Spleen (tissue), 7 donors: ENCODE measurements around the gene ACKR3.

Source experiments
- POLR2A ChIP-seq, 3 donors: fragments of 450-650 bp; IDR thresholded peaks; one replicate each; pipeline ENCODE4 v1.5.1; 2017; ENCODE audit warnings: antibody characterized with exemption in 3 of 3, mild to moderate bottlenecking in 1 of 3
- POLR2AphosphoS5 ChIP-seq, 3 donors: sonication (generic); formaldehyde crosslinking; IDR thresholded peaks; one replicate each; pipeline ENCODE4 v1.5.1; 2017; ENCODE audit warnings: antibody characterized with exemption in 3 of 3
- TF ChIP-seq, protein P1 (sequence below), 11 experiments: fragments of 200-600 bp in 7 of 11; fragments of 450-650 bp in 4 of 11; sonication (generic) in 4 of 11; IDR thresholded peaks in 8 of 11; conservative IDR thresholded peaks in 3 of 11; 1 replicate in 7 of 11; 2 replicates in 4 of 11; pipeline versions ENCODE4 v1.4.0 to v1.8.0; 2016 to 2021; ENCODE audit warnings: antibody characterized with exemption in 11 of 11, inconsistent platforms in 4 of 11, mild to moderate bottlenecking in 1 of 11
- donor health status: DM: no; HTN: no; CAD: no; lungs with moderate emphysema.
- donor health status: DM: no; HTN: no; CAD: no.
- donor health status: DM: no; HTN: no; CAD: no.

DNA sequence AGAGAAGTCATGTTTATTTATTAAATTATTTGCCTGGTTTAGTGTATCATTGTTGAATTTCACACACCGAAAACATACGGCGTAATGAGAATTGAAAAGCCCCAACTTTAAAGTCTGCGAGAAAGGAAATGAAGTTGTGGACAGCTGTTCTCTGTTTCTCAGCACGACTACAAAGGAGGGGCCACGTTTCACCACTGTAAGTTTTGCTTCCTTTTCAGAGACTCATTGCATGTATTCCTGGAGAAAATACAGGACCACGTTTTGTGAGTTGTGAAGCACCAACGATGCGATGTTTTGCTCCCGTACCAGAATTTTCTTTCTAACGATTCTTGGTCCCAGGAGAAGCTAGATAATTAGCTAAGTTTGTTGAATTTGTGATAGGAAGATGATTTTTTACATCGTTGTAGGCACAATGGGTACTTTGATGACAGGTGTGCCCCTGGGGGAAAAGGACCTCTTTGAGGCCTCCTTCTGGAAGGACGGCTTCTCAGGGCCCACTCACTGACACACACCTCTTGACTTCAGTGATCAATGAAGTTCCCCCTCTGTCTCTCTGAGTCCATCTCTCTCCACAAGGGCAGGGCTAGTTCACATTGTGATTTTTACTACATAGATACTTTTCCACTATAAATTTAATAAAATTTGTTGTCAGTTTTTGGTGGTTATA is 23.7 kb upstream of the ACKR3 start:
- TF ChIP-seq, protein P1, sequence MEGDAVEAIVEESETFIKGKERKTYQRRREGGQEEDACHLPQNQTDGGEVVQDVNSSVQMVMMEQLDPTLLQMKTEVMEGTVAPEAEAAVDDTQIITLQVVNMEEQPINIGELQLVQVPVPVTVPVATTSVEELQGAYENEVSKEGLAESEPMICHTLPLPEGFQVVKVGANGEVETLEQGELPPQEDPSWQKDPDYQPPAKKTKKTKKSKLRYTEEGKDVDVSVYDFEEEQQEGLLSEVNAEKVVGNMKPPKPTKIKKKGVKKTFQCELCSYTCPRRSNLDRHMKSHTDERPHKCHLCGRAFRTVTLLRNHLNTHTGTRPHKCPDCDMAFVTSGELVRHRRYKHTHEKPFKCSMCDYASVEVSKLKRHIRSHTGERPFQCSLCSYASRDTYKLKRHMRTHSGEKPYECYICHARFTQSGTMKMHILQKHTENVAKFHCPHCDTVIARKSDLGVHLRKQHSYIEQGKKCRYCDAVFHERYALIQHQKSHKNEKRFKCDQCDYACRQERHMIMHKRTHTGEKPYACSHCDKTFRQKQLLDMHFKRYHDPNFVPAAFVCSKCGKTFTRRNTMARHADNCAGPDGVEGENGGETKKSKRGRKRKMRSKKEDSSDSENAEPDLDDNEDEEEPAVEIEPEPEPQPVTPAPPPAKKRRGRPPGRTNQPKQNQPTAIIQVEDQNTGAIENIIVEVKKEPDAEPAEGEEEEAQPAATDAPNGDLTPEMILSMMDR (IDR thresholded peaks at IDR 0.05 in 8 of 11, conservative IDR thresholded peaks at IDR 0.05 in 3 of 11) = no peak
- TF ChIP-seq POLR2A (IDR thresholded peaks at IDR 0.05) (no peak), POLR2AphosphoS5 (IDR thresholded peaks at IDR 0.05) (no peak)
